Stimulated activated CD8-positive, alpha-beta memory T cell treated with anti-CD3 and anti-CD28 coated beads, Interleukin-2, amount 100 ng/mL, for 48 hours (primary cell): Measurements from ENCODE around the gene CCSER1.

Experiments
- DNase-seq, 2 donors: peaks; one replicate each; pipeline ENCODE4 v3.0.0-alpha.2; 2020; ENCODE audit warnings: low read depth in 2 of 2

CCSER1 gene

DNA sequence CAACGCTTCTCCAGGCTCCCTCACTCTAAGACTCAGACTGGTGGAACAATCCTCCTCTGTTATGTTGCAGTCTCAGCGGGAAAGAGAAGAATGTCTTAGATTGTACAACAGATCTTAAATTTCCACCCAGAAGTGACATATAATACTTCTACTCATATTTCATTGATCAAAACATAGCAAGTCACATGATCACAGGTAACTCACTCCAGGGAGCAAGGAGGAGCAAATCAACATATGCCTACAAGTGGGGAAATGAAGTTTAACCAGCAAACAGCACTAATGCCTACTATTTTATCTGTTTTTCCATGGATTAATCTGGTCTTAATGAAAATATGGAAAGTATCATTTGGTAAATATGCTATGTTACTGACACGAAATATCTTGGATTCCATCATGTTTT, 819.8 kb downstream of the CCSER1 start:
- DNase-seq, result no peak

DNA sequence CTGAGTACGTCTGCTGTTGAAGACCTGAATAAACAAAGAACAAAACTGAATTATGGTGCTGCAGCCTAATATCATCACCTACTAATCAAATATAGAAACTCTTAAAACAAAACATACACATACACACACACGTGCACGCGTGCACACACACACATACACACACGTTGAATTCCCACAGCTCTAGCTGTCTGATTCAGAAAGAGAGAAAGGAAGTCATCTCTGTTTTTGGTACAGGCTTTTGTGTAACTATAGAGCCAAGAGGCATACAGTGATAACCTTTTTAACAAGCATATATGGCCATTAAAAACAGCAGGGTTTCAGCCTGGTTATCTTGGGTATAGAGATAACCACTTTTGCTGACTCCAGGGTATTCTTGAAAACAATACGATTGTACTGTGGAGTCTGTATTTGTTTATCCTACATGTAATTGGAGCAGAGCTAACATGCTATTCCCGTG, 823.2 kb downstream of the CCSER1 start:
- DNase-seq, result no peak

DNA sequence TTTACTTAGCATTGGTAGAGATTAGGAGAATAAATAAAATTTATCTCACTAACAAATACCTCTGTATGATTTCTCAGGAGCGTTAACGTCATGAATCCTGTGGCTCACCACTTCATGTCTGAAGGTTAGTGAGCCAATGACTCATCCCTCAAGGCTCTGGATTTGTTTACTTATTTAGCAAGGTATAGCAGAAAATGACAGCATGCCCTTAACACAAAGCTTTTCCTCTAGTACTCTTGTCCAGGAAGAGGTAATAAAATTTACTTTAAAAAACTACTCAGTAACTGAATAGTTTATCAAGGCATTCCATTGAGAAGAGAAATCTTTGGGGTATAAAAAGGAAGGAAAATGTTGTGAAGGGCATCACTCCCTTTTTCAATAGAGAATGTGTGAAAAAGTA, 823.8 kb downstream of the CCSER1 start:
- no peak for DNase-seq

DNA sequence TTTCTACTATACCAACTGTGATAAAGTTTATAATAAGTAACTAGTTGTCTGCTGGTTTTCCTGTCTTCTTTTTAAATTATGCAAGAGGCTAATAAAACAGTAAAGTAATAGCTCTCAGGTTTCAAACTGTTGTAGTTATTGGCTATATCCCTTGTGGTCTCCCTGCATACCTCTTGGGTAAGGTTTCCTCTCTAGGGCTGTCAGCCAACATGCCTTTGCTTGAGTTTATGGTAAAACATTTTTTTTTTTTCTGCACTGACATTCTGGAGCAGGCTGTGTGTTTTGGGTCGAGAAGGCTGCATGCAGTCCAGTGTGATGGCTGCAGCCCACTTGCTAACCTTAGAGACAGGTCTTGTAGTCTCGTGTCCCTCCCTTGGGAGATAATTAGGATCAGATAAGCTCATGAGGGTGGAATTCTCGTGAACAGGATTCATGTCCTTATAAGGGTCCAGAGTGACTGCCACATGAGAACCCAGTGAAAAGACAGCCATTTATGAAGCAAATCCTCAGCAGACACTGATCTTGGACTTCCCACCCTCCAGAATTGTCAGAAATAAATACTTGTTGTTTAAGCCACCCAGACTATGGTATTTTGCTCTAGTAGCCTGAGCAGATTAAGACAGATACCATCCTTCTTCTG, 831.2 kb downstream of the CCSER1 start:
- no peak for DNase-seq

DNA sequence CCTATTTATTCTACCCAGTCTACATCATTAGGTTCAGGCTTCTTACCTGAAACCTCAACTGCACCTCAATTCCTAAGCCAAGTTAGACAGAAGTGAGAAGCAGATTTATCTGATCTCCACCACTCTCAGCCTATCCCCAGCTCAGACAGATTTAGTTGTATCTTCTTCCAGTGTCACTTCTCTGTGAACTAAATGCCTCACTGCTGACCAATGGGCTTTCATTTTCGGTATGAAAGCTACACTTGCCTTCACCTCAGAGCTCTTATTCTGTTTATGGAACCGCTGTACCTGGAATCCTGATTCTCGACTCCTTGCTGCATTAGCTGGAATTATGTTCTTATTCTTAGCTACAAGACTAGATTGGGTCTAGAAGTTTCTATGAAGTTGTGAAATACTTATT, 833.2 kb downstream of the CCSER1 start:
- DNase-seq, result no peak

DNA sequence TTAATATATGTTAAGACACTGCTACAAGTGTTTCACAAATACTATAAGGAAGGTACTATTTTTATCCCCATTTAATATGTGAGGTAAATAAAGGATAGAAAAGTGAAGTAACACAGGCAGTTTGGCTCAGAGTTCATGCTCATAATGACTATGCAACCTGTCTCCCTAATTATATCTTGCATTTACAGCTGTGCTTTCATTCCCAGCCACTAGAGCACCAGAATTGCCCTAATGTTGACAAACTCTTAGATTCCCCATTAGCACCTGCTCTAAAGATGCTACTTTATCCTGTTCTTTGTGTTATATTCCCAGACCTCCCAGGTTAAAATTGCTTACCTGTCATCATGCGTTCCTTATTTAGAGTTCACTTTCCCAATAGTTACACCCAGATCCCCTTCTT, 833.6 kb downstream of the CCSER1 start:
- no peak for DNase-seq

DNA sequence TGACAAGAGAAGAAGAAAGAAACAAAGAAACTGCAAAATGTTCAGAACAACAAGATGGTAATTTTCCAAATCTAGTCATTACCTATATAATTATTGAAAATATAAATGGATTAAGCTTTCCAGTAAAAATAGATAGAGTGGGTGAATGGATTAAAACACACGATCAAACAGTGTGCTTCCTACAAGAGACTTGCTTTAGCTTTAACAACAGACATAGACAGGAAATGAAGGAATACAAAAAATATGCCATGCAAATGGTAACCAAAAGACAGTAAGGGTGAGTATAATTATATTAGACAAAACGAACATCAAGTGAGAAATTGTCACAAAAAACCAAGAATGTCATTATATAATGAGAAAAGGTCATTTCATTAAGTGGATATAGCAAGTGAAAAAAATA, 842.8 kb downstream of the CCSER1 start:
- no peak for DNase-seq

DNA sequence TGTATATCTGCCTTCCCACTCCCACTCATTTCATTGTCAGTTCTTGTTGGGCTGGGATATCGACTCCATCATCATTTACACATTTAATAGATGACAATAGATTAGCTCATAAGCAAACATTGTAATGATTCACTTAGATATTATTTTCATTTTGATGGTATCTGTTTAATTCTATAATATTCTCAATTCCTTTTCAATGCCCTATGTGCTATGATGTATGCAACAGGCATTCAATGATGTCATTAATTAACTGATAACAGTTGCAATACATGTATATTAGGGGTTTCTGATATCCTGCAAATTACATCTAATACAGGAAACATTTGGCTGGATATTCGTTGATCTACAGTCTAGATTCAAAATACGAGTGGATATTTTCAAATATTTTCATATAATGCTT, 850.5 kb downstream of the CCSER1 start:
- DNase-seq, result no peak

DNA sequence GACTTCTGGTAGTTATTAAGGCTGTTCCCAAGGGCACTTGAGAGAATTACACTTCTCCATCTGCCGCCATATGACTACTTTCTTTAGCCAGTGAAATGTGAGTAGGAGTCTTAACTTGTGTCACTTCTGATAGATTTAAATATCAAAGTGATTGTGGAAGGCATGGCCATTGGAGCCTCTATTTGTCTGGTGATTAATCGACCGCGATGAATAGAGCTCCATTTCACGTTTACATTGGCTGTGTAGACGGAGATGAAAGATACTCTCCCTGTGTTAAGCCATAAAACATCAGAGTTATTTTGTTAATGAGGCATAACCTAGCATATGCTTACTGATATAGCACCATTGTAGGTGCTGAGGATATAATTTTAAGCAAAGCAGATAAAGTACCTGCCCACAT, 852.4 kb downstream of the CCSER1 start:
- no peak for DNase-seq

DNA sequence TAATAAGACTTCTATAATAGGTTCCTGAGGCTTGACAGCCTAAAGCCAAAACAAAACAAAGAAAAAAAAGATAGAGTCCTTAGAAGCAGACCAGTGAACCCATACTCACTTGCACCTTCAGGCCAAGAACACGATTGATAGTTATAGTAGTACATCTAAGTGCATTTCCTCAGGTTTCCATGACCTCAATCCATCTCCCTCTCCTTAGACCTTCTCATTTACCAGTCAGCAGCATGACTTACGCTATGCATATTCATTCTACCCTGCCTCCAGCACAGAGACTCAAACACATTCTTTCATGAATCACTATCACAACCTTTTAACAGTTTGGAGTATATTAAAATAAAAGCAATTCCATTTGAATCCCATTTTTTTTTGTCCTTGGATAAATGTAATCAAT, 855.6 kb downstream of the CCSER1 start:
- no peak for DNase-seq

DNA sequence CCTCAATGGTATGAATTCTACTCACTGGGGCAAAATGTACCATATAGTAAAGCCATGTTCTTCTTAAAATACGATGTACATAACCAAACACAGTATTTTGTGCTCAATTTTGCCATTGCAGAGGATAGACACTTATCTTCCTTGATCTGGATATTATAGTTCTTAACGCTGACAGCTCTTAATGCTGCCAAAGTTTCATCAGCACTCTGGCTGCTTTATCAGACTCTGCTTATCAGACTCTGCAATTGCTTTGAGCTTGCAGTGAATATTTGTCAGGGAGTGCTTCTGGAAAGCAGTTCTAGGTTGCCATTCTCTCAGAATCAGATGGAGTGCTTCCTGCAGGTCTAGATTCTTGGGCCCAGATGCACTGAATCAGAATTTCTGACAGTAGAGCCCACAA, 863.1 kb downstream of the CCSER1 start:
- no peak for DNase-seq

DNA sequence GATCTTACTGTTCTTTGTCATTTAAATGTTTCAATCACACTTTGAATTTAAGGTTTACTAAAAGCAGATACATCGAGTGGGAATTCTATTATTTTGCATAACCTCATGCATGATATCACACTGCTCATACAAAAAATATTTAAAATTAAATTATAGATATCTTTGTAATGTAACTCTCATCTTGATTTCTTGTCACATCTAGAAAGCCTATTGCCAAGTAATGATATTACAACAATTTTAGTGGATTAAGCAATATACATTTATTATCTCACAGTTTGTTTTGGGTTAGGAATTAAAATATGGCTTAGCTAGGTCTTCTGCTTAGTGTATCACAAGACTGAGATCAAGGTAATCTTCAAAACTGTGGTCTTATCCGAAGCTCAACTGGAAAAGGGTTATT, 865.0 kb downstream of the CCSER1 start:
- DNase-seq, result no peak

DNA sequence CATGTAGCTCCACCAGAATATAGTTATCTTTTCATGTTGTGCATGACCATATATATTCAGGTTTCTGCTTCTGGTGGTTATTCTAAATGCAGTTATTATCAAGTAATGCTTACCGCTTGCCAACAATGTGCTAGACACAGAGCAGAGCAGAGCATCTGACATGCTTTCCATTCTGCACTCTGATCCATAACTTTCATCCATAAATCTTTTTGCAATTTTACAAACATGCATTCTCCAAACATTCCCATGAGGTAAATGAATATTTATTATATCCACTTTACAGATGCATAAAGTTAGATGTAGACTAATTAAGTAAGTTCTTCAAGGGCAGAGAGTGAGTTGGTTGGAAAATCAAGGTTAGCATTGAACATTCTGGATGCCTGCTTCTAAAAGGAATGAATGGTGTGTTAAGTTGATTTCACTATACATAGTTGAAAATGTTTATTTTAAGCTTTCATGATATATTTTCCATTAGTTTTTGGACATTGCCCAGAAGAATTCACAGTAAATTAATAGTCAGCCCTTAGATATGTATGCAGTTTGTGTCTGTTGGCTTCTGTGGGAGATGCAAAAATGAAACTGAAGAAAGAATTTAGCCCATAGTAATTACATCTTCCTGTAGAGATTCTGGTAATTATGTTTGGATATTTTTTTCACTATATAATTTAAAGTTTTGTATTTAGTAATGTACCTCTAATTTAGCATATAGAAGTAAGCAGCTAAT, 867.8 kb downstream of the CCSER1 start:
- DNase-seq, result no peak

DNA sequence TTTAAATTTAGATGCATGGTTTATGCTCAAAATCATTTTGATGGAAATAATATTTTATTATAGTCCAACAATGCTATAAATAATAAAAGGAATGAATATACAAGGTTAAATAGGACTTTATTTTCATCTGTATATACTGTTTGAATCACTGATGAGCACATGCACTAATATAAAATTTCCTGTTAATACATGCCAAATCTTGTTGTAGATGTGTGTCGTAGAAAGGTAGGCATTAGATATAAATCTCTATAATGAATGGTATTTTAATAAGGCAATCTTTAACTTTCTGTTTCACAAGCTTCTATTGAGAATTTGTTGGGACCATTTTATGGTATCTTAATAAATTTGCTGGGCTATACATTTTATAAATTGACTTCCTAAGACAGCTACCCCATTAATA, 868.8 kb downstream of the CCSER1 start:
- no peak for DNase-seq

DNA sequence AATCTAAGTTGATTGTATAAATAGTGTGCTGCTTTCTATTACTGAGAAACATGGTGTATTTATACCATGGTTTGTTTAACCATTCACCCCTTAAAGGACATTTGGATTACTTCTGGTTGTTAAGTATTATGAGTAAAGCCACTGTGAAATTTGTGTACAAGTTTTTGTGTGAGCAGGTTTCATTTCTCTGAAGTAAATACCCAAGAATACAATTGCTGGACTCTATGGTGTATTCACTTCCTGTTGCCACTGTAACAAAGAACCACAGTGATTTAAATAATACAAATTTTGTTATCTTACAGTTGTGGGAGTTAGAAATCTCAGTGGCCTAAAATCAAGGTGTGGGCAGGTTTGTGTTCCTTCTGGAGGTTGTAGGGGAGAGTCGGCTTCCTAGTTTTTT, 869.6 kb downstream of the CCSER1 start:
- no peak for DNase-seq

DNA sequence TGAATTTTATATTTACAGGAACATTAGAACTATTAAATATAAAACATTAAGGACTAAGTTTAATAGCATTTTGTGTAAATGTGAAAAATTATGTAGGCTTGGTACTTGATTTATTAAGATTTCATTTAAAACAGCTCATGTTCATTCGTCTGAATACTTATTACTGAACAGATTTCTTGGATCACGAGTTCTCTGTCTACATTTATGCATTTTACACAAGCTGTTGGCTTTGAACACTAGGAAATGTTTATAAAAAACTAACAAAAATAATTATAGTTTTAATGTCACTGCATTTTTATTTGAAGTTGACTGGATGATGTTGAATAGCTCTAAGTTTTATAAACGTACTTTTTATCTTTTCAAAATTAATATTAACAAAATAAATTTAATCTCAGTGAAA, 888.7 kb downstream of the CCSER1 start:
- no peak for DNase-seq

DNA sequence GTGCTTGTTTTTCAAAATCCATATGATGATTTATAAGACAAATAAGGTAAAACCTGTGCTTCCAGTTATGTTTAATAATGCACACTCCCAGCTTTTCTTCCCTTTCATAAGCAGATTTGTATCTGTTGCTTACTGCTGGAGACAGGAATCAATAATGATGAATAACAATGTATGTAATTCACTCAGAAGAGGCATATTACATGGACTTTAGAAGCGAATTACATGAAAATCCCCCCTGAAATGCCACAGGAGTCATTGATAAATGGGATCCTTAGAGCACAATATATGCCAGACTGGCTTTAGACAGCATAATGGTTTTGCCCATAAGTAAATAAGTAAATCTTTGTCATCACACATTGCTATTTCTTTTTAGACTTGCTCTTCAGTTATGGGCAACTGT, 892.3 kb downstream of the CCSER1 start:
- DNase-seq, result no peak

DNA sequence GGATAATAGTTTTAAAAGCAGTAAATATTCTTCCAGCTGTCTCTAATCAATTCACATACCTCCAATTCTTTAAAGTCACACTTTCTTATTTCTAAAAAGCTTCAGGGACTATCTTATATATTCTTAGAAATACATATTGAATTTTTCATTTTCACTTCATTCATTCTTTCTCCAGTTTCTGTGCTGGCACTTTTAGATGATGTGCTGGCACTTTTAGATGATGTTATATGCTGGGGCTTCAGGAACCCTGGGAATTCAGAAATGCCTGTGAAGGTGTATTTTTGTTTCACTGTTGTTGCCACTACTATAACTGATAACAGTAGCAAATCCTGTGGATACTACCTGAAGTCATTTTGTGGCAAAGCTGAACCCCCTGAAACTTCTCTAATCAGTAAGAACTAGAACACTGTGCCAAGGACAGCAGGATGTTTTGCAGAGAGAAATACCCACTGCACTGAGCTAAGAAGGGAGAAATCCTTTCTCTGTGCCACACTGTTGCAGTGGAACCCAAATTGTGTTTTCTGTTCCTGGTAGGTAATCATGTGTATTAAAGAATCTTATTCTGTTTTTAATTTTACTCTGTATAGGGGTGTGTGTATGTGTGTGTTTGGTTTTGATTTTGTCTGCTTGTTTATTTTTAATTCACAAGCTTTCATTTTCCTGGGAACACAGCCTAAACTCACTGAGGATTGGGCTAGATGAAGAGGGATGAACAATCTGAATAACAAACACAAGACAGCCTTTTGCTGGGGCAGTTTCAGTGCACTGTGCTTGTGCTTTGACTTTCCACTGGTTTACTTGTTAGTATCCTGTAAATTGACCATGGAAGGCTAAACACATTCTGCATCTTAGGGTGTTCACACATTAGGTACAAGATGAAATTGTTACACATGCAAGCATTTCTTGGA, 898.3 kb downstream of the CCSER1 start:
- DNase-seq, result no peak

DNA sequence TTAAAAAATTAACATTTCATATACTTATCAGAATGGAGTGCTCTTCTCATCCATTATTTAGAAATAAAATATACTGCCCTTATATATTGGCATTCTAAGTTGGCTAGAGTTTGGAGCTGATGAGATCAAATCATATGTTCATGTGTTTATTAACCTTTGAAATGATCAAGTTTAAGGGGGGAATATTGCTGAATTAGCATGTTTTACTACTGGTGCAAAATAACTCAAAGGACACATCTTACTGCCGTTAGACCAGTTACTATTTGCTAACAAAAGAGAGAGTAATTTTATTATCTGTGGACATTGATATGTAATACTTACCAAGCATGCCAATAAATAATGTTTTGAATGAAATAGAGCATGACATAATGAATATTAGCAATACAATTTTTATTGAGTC, 901.0 kb downstream of the CCSER1 start:
- DNase-seq, result no peak

DNA sequence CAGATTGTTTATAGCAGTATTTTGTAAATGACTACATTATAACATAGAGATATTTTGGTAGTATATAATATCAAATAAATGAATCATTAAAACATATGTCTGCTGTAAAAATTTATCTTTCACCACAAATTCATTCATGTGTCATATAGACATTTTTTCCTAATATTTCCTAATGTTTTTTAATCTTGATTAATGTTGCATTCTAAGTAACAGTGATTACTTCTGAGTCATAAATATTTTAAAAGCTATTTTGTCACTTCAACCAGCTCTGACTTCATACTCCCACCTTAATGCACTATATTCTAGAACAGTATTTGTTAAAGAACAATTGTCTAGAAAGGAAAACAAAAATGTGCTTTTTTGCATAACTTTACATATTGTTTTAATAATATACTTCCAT, 904.6 kb downstream of the CCSER1 start:
- no peak for DNase-seq

DNA sequence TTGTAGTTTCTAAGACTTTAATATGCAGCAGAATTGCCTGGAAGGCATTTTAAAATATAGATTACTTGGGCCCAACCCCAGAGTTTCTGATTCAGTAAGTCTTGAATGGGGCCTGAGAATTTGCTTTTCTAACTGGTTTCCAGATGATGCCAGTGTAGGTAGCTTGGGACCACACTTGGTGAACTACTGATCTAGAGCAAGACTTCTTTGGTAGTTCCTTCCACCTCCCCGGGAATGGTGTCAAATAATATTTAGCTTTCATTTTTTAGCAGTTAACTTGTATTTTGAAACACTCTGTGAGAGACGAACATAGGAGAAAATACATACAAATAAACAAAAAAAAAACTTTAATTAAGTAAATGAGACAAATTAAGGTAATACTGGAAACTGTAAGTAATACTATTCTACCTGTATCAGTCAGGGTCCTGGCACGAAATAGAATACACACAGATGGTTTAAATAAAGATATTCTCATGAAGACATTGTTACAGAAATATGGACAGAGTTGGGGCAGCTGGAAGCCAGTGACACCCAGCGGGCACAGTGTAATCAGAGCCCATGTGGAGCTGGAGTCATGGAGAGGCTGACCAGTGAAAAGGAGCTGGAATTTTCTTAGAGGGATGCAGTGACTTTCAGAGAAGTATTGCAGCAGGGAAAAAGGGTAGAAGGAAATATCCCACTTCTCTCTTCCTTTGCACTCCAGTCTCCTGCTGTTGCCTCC, 905.7 kb downstream of the CCSER1 start:
- no peak for DNase-seq

DNA sequence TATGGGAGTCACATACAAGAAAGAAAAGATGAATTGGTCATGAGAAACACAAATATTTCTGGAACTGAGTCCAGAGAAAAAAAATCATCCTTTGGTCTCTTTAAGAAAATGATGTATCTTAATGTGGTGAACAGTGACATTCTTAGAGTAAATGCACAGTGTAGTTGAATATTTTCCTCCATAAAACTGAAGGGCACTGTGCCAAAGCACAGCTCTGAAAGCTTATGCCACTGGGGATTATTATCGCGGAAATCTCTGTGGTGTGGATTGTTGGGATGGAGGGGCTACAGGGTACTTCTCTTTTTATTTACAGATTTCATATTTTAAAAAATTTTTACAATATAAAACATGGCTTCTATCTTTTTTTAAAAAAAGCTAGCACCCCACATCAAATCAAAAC, 908.1 kb downstream of the CCSER1 start:
- DNase-seq, result no peak
